Tibial nerve (tissue), 4 donors: ENCODE results near the gene EDEM2.

Experiments used
- CTCF ChIP-seq, 5 experiments: fragments of 200-600 bp in 3 of 5; fragments of 450-650 bp in 2 of 5; sonication (generic) in 3 of 5; IDR thresholded peaks; one replicate each; pipeline ENCODE4 v1.5.1; 2016 to 2019; ENCODE audit warnings: antibody characterized with exemption in 5 of 5, mild to moderate bottlenecking in 3 of 5, moderate library complexity in 2 of 5
- EP300 ChIP-seq, 2 donors: sonication (generic); formaldehyde crosslinking; IDR thresholded peaks; one replicate each; pipeline ENCODE4 v1.6.1; 2017; ENCODE audit warnings: antibody characterized with exemption in 2 of 2, mild to moderate bottlenecking in 1 of 2
- POLR2A ChIP-seq, 2 donors: fragments of 450-650 bp; IDR thresholded peaks; one replicate each; pipeline ENCODE4 v1.6.1; 2017; ENCODE audit warnings: antibody characterized with exemption in 2 of 2, mild to moderate bottlenecking in 2 of 2, moderate library complexity in 2 of 2

- TF ChIP-seq CTCF (IDR thresholded peaks at IDR 0.05): no peak
- no peak for TF ChIP-seq POLR2A (IDR thresholded peaks at IDR 0.05)
- TF ChIP-seq EP300 (IDR thresholded peaks at IDR 0.05): no peak
Measured at GRCh38 chr20:35066194-35066593, 80.9 kb downstream of the EDEM2 start.
